HG03135 (cell line): ENCODE data around the gene FBXL16.
"Not testable (repeated sequence)": the region's sequence is repeated elsewhere in the genome, so short reads cannot be mapped to it uniquely, and the experiment has no call there.

Experiments
- ATAC-seq: cut with Tn5 transposase; IDR thresholded peaks from one replicate; pipeline ENCODE4 v1.9.1; 2021; ENCODE audit warnings: mild to moderate bottlenecking, moderate library complexity; ENCODE audit not compliant: unreplicated experiment

FBXL16 gene

DNA sequence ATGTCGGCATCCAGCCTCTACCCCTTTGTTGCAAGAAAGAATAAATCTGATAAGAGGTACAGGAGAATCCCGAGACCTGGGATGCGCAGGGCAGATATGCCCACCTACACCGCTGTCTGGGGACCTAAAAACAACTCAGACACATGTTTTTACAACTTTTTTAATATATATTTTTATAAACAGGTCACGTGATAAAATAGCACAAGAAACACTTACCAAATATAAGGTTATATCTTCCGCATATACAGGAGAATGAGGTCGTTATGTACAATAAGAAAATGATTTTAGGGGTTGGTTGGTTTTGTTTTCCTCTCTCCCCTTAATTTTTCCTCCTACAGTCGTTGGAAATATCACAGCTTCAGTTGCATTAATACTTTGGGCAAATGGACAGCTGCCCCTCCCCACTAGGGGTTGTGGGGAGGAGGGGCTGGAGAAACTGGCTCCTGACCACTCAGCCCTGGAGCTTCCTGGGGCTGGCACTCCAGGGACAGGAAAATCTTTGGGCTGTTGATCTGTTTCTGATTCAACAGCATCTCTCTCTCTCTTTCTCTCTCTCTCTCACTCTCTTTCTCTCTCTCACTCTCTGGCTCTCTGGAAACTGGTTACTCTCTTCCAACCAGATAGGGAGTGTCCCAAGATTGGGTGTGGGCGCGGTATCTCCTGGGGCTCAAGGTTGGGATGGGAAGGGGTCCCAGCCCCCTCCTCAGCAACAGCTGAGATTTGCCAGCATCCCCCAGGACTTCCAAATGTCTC lies 13.1 kb downstream of the FBXL16 start:
- ATAC-seq, result no peak

DNA sequence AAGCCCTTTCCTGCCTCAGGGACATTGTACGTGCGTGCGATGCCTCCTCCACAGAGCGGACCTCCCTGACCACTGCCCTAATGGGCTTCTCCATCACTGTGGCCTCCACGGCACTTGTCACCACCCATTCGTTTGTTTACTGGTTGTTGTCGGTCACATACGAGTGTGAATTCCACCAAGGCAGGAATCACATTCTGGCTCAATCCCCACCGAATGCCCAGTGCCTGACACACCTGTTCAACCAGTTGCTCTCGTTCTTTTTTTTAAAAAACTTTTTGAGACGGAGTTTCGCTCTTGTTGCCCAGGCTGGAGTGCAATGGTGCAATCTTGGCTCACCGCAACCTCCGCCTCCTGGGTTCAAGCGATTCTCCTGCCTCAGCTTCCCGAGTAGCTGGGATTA lies 14.4 kb downstream of the FBXL16 start:
- ATAC-seq, result not testable (repeated sequence)

GRCh38 chr16:689175-689897 lies 16.3 kb downstream of the FBXL16 start:
- no peak for ATAC-seq

DNA sequence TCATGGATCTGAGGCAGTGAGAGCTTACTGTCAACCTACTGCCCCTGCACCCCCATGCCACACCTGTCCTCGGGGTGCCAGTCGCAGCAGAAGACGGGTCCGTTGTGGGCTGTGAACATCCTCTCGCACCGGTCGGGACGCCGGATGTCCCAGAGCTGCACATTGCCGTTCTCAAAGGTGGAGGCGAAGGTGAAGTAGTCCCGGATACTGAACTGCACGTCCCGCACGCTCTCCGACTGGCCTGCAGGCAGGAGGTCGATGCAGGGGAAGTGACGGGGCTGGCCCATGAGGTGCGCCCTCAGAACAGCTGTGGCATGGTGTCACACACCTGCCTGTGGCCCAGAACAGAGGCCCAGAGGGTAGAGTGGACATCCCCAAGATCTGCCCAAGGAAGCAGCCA lies 18.1 kb downstream of the FBXL16 start:
- ATAC-seq, result no peak

DNA sequence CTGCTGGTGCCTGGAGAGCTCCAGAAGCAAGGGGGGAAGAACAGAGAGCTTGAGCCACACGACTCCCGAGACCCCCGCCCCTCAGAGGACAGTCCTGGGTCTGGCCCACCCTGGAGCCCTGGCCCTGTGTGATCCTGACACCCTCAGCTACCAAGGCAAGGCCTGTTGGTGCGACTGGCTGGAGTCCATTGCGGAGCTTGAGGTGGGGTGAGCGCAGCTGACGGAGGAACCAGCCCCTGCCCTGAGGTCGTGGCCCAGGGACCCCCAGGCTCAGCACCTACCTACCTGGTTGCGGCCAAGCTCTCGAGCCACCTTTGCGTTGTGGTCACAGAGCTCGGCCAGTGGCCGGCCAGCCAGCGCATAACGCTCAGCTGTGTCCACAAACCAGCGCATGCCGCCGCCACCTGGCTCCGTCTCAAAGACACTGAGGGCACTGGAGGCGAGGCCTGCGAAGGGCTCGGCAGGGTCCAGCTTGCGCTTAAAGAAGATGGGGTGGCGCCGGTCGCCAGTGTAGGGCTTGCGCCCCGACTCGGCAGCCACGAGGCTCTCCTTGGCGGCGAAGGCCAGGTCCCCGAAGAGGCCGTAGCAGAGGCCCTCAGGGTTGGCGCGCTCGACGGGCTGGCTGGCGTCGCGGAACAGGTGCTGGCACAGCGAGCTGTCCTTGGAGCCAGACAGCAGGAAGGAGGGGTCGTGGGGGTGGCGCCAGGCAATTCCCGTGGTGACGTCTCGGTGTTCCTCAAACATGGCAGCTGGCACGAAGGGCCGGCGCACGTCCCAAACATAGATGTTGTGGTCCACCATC lies 18.9 kb downstream of the FBXL16 start:
- no peak for ATAC-seq

DNA sequence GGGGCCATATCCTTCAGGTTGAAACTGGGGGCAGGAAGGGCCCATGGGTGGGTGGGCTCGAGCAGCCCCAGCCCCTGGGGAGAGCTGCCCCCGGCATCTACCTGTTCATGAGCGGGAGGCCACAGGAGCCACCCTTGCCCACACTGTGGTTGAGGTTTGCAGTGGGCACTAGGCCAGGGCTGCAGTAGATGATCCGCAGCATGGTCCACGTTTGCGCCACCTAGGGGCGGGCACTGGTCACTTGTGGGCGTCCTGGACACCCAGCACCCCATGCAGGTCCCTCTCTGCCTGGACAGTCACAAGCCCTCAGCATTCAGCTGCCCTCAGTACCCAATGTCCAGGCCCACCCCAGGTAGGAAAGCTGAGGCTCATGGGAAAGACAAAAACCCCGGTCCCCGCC lies 19.6 kb downstream of the FBXL16 start:
- no peak for ATAC-seq

- no peak for ATAC-seq
Observed at GRCh38 chr16:684961-685696, 20.5 kb downstream of the FBXL16 start.

GRCh38 chr16:684071-684794 lies 21.4 kb downstream of the FBXL16 start, which contains the start of gene JMJD8:
TSS of gene JMJD8 (minus strand) at chr16:684334. CDS start at chr16:684319, 15 bp downstream.
- ATAC-seq, result peak; percentile 55

- ATAC-seq, result peak; percentile 4
Observed at GRCh38 chr16:683396-684070, 22.1 kb downstream of the FBXL16 start.

- no peak for ATAC-seq
Observed at GRCh38 chr16:682493-683395, 22.9 kb downstream of the FBXL16 start.

DNA sequence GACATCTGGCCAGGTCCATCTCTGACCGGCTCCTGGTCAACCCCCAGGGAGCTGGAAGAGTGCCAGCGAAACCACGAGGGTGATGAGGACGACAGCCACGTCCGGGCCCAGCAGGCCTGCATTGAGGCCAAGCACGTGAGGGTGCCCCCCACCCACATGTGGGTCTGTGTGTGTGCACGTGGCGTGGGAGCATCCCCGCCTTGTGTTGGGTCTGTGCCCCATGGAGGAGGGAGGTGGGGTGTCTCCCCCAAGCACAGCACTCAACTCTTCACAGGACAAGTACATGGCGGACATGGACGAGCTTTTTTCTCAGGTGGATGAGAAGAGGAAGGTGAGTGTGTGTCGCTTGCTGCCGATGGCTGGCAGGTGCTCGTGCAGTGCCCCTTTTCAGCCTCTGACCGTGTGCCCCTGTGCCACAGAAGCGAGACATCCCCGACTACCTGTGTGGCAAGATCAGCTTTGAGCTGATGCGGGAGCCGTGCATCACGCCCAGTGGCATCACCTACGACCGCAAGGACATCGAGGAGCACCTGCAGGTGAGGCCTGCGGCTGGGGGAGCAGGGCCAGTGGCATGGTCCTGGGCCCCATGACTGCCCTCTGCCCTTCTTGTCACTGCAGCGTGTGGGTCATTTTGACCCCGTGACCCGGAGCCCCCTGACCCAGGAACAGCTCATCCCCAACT lies 23.7 kb downstream of the FBXL16 start:
- ATAC-seq, result no peak

DNA sequence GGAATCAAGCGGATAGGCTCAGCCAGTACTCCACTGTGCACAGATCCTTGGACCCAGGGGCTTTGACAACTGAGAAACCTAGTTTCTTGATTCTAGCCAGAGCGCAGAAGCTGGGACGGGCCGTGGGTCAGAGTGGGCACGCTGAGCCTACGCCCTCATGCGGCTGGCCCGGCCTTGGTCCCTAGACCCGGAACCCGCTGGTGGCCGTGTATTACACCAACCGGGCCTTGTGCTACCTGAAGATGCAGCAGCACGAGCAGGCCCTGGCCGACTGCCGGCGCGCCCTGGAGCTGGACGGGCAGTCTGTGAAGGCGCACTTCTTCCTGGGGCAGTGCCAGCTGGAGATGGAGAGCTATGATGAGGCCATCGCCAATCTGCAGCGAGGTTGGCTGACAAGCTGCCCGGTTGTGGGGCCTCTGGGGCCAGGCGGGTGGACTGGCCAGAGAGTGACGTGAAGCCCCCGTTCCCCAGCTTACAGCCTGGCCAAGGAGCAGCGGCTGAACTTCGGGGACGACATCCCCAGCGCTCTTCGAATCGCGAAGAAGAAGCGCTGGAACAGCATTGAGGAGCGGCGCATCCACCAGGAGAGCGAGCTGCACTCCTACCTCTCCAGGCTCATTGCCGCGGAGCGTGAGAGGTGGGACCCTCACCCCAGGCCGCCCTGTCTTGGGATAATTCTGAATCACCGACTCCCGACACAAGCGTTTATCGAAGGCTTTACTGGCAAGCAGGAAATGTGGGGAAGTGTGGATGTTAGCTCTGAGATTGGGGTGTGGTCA lies 24.4 kb downstream of the FBXL16 start:
- ATAC-seq, result no peak

DNA sequence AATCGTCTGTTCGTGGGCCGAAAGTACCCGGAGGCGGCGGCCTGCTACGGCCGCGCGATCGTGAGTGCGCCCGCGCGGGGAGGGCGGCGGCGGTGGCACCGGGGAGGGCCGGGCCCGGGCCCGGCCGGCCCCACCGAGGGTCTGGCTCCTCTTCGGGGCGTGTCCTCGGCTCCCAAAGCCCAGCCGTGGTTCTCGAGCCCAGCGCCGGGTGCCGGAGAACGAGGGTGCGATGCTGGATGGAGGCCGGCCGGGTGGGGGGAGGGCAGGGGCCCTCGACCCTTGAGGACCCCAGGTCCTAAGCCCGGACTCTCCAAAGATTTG lies 25.0 kb downstream of the FBXL16 start:
- no peak for ATAC-seq

DNA sequence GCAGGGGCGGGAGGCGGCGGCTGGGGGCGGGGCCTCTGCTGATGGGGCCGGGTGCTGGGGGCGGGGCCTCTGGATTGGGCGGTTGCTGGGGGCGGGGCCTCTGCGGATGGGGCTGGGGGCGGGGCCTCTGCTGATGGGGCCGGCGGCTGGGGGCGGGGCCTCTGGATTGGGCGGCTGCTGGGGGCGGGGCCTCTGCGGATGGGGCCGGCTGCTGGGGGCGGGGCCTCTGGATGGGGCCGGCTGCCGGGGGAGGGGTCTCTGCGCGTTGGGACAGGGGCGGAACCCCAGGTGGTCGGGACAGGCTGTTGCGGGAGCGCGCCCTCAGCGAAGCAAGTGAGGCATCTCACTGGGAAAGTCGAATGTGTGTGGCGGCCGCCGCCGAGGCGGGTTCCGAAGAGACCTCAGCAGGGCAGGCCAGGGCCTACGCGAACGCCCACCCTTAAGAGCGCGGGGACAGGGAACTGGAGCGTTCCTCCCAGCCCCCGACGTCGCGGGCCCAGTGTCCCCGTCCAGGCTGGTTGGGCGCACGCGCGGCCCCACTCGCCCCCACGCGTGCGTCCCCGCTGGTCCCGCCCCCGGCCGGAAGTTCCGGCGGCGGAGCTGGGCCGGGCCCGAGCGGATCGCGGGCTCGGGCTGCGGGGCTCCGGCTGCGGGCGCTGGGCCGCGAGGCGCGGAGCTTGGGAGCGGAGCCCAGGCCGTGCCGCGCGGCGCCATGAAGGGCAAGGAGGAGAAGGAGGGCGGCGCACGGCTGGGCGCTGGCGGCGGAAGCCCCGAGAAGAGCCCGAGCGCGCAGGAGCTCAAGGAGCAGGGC lies 25.6 kb downstream of the FBXL16 start, which contains the start of gene STUB1:
STUB1 (plus strand) TSS at position 597 of the 811 bp plus-strand sequence; CDS start at position 713, 116 bp downstream.
- peak; percentile 35 for ATAC-seq

GRCh38 chr16:678858-679813 lies 26.5 kb downstream of the FBXL16 start:
- no peak for ATAC-seq
